ENCODE data around the gene PRKCA. TPM values are rescaled to one million over a fixed set of nuclear protein-coding genes. Genes with fewer than 3 reads are reported as not detected.

The PRKCA gene
- total and polyA plus RNA-seq, 2 of the 13 experiments (the other 11 are each of a cell fraction or from before 2014, with no cell fraction given) = 18.5 to 21.5 TPM

DNA sequence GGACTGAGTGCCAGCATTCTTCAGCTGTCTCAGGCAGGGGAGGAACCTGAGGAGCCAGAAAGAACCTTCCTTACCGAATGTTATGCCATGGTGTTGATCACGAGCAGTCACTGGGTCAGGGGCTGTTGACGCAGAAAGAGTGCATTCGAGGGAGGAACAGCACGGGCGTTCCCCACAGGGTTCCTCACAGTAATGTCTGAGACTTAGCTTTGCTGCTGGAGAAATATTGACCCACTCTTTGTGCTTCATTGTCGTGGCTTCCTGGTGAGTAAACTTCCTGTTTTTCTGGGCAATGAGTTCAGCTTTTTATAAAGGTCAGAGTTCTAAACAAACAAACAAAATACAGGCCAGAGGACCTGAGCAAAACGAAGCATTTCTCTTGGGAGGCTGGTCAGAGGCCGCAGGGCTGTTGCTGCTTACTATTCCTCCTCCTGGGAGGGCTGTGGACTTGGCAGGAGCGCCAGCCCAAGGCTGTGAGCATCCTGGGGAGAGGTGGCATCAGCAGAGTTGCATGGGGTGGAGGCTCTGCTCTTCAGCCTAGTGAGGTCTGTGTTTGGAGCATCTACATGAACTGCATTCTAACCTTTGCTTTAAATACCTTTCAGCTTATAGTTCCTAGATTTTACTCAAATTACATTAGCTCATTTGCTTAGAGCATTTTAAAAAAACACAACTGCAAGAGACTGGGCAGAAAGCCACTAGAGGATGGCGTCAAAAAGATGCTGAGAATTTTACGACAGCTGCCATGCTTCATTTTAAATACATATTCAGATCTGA is 389.4 kb downstream of the PRKCA start (continued):
- TF ChIP-seq GATAD2A (CRISPR knock-in tag; IDR thresholded peaks at IDR 0.05) (peak; percentile 34; the same call in 1 of the 2 replicates), MLLT10 (CRISPR knock-in tag; IDR thresholded peaks at IDR 0.05) (no peak), ZNF7 (CRISPR knock-in tag; IDR thresholded peaks at IDR 0.05) (no peak), JDP2 (CRISPR knock-in tag; IDR thresholded peaks at IDR 0.05; ENCODE audit: borderline replicate concordance) (no peak), SP1 (IDR thresholded peaks at IDR 0.05) (no peak), SP1 (CRISPR knock-in tag; IDR thresholded peaks at IDR 0.05) (no peak), EP300 (IDR thresholded peaks at IDR 0.05; ENCODE audit: low read depth in 2 of 2, low read length in 2 of 2) (peak in 1 of 2 experiments; percentile 55; a peak in 1 of 4 replicates), EP300 (CRISPR knock-in tag; IDR thresholded peaks at IDR 0.05; ENCODE audit: borderline replicate concordance) (no peak), ZFY (CRISPR knock-in tag; IDR thresholded peaks at IDR 0.05) (no peak), FOXP1 (IDR thresholded peaks at IDR 0.05) (peak; percentile 8; the same call in 1 of the 2 replicates), FOXP1 (CRISPR knock-in tag; IDR thresholded peaks at IDR 0.05) (peak; percentile 96), ZNF589 (CRISPR knock-in tag; conservative IDR thresholded peaks at IDR 0.05) (no peak), JUND (CRISPR knock-in tag; IDR thresholded peaks at IDR 0.05) (no peak), ZNF30 (CRISPR knock-in tag; IDR thresholded peaks at IDR 0.05) (no peak), KDM5B (CRISPR knock-in tag; IDR thresholded peaks at IDR 0.05; ENCODE audit: borderline replicate concordance) (no peak)
- TF ChIP-seq, protein P1, sequence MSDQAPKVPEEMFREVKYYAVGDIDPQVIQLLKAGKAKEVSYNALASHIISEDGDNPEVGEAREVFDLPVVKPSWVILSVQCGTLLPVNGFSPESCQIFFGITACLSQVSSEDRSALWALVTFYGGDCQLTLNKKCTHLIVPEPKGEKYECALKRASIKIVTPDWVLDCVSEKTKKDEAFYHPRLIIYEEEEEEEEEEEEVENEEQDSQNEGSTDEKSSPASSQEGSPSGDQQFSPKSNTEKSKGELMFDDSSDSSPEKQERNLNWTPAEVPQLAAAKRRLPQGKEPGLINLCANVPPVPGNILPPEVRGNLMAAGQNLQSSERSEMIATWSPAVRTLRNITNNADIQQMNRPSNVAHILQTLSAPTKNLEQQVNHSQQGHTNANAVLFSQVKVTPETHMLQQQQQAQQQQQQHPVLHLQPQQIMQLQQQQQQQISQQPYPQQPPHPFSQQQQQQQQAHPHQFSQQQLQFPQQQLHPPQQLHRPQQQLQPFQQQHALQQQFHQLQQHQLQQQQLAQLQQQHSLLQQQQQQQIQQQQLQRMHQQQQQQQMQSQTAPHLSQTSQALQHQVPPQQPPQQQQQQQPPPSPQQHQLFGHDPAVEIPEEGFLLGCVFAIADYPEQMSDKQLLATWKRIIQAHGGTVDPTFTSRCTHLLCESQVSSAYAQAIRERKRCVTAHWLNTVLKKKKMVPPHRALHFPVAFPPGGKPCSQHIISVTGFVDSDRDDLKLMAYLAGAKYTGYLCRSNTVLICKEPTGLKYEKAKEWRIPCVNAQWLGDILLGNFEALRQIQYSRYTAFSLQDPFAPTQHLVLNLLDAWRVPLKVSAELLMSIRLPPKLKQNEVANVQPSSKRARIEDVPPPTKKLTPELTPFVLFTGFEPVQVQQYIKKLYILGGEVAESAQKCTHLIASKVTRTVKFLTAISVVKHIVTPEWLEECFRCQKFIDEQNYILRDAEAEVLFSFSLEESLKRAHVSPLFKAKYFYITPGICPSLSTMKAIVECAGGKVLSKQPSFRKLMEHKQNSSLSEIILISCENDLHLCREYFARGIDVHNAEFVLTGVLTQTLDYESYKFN (CRISPR knock-in tag; conservative IDR thresholded peaks at IDR 0.05) = peak; percentile 58; the same call in 1 of the 2 replicates
- TF ChIP-seq, protein P2, sequence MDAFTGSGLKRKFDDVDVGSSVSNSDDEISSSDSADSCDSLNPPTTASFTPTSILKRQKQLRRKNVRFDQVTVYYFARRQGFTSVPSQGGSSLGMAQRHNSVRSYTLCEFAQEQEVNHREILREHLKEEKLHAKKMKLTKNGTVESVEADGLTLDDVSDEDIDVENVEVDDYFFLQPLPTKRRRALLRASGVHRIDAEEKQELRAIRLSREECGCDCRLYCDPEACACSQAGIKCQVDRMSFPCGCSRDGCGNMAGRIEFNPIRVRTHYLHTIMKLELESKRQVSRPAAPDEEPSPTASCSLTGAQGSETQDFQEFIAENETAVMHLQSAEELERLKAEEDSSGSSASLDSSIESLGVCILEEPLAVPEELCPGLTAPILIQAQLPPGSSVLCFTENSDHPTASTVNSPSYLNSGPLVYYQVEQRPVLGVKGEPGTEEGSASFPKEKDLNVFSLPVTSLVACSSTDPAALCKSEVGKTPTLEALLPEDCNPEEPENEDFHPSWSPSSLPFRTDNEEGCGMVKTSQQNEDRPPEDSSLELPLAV (CRISPR knock-in tag; conservative IDR thresholded peaks at IDR 0.05; ENCODE audit: low read depth) = no peak
- TF ChIP-seq, protein P3, sequence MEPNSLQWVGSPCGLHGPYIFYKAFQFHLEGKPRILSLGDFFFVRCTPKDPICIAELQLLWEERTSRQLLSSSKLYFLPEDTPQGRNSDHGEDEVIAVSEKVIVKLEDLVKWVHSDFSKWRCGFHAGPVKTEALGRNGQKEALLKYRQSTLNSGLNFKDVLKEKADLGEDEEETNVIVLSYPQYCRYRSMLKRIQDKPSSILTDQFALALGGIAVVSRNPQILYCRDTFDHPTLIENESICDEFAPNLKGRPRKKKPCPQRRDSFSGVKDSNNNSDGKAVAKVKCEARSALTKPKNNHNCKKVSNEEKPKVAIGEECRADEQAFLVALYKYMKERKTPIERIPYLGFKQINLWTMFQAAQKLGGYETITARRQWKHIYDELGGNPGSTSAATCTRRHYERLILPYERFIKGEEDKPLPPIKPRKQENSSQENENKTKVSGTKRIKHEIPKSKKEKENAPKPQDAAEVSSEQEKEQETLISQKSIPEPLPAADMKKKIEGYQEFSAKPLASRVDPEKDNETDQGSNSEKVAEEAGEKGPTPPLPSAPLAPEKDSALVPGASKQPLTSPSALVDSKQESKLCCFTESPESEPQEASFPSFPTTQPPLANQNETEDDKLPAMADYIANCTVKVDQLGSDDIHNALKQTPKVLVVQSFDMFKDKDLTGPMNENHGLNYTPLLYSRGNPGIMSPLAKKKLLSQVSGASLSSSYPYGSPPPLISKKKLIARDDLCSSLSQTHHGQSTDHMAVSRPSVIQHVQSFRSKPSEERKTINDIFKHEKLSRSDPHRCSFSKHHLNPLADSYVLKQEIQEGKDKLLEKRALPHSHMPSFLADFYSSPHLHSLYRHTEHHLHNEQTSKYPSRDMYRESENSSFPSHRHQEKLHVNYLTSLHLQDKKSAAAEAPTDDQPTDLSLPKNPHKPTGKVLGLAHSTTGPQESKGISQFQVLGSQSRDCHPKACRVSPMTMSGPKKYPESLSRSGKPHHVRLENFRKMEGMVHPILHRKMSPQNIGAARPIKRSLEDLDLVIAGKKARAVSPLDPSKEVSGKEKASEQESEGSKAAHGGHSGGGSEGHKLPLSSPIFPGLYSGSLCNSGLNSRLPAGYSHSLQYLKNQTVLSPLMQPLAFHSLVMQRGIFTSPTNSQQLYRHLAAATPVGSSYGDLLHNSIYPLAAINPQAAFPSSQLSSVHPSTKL (CRISPR knock-in tag; IDR thresholded peaks at IDR 0.05) = peak; percentile 52
- TF ChIP-seq, protein P4, sequence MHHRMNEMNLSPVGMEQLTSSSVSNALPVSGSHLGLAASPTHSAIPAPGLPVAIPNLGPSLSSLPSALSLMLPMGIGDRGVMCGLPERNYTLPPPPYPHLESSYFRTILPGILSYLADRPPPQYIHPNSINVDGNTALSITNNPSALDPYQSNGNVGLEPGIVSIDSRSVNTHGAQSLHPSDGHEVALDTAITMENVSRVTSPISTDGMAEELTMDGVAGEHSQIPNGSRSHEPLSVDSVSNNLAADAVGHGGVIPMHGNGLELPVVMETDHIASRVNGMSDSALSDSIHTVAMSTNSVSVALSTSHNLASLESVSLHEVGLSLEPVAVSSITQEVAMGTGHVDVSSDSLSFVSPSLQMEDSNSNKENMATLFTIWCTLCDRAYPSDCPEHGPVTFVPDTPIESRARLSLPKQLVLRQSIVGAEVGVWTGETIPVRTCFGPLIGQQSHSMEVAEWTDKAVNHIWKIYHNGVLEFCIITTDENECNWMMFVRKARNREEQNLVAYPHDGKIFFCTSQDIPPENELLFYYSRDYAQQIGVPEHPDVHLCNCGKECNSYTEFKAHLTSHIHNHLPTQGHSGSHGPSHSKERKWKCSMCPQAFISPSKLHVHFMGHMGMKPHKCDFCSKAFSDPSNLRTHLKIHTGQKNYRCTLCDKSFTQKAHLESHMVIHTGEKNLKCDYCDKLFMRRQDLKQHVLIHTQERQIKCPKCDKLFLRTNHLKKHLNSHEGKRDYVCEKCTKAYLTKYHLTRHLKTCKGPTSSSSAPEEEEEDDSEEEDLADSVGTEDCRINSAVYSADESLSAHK (CRISPR knock-in tag; IDR thresholded peaks at IDR 0.05; ENCODE audit: borderline replicate concordance) = no peak

Measured in HepG2 (cell line).